GM12872 (cell line): Measurements from ENCODE around the gene EYA3.

Experiments
- CTCF ChIP-seq: IDR thresholded peaks from 3 replicates; pipeline ENCODE4 v1.5.1; 2011; ENCODE audit warnings: low read depth, mild to moderate bottlenecking, low read length, moderate library complexity; ENCODE audit not compliant: insufficient read depth

Gene EYA3

GRCh38 chr1:28067523-28068090 is 20.8 kb downstream of the EYA3 start:
- TF ChIP-seq CTCF, result no peak

- no peak for TF ChIP-seq CTCF
Measured at GRCh38 chr1:28066393-28067154, 21.8 kb downstream of the EYA3 start.

GRCh38 chr1:28064064-28064463 is 24.3 kb downstream of the EYA3 start:
- TF ChIP-seq CTCF, result no peak

GRCh38 chr1:28062806-28063205 is 25.6 kb downstream of the EYA3 start:
- no peak for TF ChIP-seq CTCF

- TF ChIP-seq CTCF, result no peak
Measured at GRCh38 chr1:28058971-28059878, 29.2 kb downstream of the EYA3 start.

- TF ChIP-seq CTCF, result no peak
Measured at GRCh38 chr1:28058168-28058567, 30.2 kb downstream of the EYA3 start.
